Vagina (tissue), 2 donors: ENCODE results near the gene AVEN. TPM values are rescaled to one million over a fixed set of nuclear protein-coding genes. Genes with fewer than 3 reads are reported as not detected.

Source experiments
- DNase-seq, 2 donors: peaks; one replicate each; pipeline ENCODE4 v3.0.0-alpha.2; 2017; ENCODE audit errors: extremely low spot score in 2 of 2
- H3K27ac ChIP-seq: fragments of 200-600 bp; sonication (generic); one replicate; pipeline ENCODE4 v1.5.1; 2019
- H3K27me3 ChIP-seq: fragments of 200-600 bp; sonication (generic); one replicate; pipeline ENCODE4 v1.5.1; 2019
- H3K36me3 ChIP-seq, 2 donors: fragments of 200-600 bp; sonication (generic); one replicate each; pipeline ENCODE4 v1.5.1; 2017 to 2019
- H3K4me1 ChIP-seq: fragments of 200-600 bp; sonication (generic); one replicate; pipeline ENCODE4 v1.5.1; 2019
- H3K4me3 ChIP-seq, 2 donors: fragments of 200-600 bp; sonication (generic); 1 replicate in 1 of 2; 2 replicates in 1 of 2; pipeline ENCODE4 v1.5.1; 2016 to 2019
- H3K9me3 ChIP-seq: fragments of 200-600 bp; sonication (generic); one replicate; pipeline ENCODE4 v1.5.1; 2019
- POLR2A ChIP-seq, 2 donors: fragments of 450-650 bp; IDR thresholded peaks; one replicate each; pipeline ENCODE4 v1.6.1; 2017; ENCODE audit warnings: antibody characterized with exemption in 2 of 2, mild to moderate bottlenecking in 2 of 2, moderate library complexity in 2 of 2
- POLR2AphosphoS5 ChIP-seq, 2 donors: sonication (generic); formaldehyde crosslinking; IDR thresholded peaks; one replicate each; pipeline ENCODE4 v1.9.0; 2017; ENCODE audit warnings: antibody characterized with exemption in 2 of 2, mild to moderate bottlenecking in 2 of 2, low read depth in 1 of 2; ENCODE audit not compliant: insufficient read depth in 1 of 2
- intact Hi-C: fragments of 100-400 bp; cut with DNase I; formaldehyde crosslinking; loops from one replicate; pipeline ENCODE4 v1.15.1; 2023
- total RNA-seq: library from RNA; depleted of rRNA; stranded (reverse); fragments of >200 nt; gene quantifications from one replicate; pipeline ENCODE4 v1.2.3, GENCODE V29; 2016
- TF ChIP-seq, protein P1 (sequence below), 3 experiments: fragments of 450-650 bp in 2 of 3; fragments of 200-600 bp in 1 of 3; sonication (generic) in 1 of 3; IDR thresholded peaks; one replicate each; pipeline ENCODE4 v1.5.1; 2017 to 2019; ENCODE audit warnings: antibody characterized with exemption in 3 of 3, mild to moderate bottlenecking in 2 of 3, moderate library complexity in 2 of 3

AVEN gene
- total RNA-seq, 1 donor from 2014 or later: 7.4 TPM

GRCh38 chr15:34013746-34014145, 25.3 kb downstream of the AVEN start:
- Histone ChIP-seq H3K27ac (no peak overlapping the region), H3K27me3 (no peaks in the 10 kb centered on the region), H3K4me1 (no peaks in the 10 kb centered on the region), H3K36me3 (no peaks in the 10 kb centered on the region), H3K4me3 (no peak overlapping the region), H3K9me3 (no peaks in the 10 kb centered on the region)
- intact Hi-C loops: no loop called here
- DNase-seq: no peak
- TF ChIP-seq POLR2AphosphoS5 (IDR thresholded peaks at IDR 0.05; ENCODE audit: insufficient read depth in 1 of 2, low read depth in 1 of 2) (no peak), POLR2A (IDR thresholded peaks at IDR 0.05) (no peak)
- TF ChIP-seq, protein P1, sequence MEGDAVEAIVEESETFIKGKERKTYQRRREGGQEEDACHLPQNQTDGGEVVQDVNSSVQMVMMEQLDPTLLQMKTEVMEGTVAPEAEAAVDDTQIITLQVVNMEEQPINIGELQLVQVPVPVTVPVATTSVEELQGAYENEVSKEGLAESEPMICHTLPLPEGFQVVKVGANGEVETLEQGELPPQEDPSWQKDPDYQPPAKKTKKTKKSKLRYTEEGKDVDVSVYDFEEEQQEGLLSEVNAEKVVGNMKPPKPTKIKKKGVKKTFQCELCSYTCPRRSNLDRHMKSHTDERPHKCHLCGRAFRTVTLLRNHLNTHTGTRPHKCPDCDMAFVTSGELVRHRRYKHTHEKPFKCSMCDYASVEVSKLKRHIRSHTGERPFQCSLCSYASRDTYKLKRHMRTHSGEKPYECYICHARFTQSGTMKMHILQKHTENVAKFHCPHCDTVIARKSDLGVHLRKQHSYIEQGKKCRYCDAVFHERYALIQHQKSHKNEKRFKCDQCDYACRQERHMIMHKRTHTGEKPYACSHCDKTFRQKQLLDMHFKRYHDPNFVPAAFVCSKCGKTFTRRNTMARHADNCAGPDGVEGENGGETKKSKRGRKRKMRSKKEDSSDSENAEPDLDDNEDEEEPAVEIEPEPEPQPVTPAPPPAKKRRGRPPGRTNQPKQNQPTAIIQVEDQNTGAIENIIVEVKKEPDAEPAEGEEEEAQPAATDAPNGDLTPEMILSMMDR (IDR thresholded peaks at IDR 0.05): no peak

DNA sequence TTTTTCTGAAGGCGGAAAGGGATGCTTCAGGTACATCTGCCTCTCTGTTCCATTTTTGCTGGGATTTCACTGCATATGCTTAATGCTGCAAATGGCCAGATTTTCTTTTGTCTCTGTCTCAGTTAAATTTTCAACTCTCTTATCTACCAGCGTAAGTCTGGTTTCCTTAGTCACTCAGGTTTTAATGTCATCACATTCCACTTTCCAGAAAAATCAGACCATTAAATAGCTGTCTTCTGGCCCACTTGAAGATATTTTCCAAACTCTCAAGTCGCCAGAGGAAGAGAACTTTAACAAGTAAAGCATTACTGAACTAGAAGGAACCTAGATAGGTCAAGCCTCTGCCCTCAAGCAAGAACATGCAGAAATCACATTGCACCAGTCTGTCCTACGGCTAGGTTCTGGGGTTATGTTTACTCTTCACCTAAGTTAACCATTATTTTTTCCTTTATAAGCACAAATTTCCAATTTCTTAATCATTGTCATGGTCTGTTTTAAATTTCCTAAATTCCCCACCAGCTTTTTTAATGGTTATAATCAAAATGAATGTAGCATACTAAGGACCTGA, 26.5 kb downstream of the AVEN start:
- TF ChIP-seq POLR2AphosphoS5 (IDR thresholded peaks at IDR 0.05; ENCODE audit: insufficient read depth in 1 of 2, low read depth in 1 of 2) (no peak), POLR2A (IDR thresholded peaks at IDR 0.05) (no peak)
- TF ChIP-seq, protein P1 (IDR thresholded peaks at IDR 0.05): no peak
- intact Hi-C loops: no loop called here
- no peak for DNase-seq
- no peak overlapping the region for H3K27ac ChIP-seq
- no peak overlapping the region for H3K4me3 ChIP-seq
- H3K36me3 ChIP-seq: no peaks in the 10 kb centered on the region
- no peaks in the 10 kb centered on the region for H3K9me3 ChIP-seq
- H3K27me3 ChIP-seq: no peaks in the 10 kb centered on the region
- H3K4me1 ChIP-seq: no peaks in the 10 kb centered on the region

- Histone ChIP-seq H3K36me3 (no peaks in the 10 kb centered on the region), H3K4me1 (no peaks in the 10 kb centered on the region), H3K27me3 (no peaks in the 10 kb centered on the region), H3K4me3 (no peak overlapping the region), H3K9me3 (no peaks in the 10 kb centered on the region), H3K27ac (no peak overlapping the region)
- TF ChIP-seq POLR2A (IDR thresholded peaks at IDR 0.05): no peak
- no peak for TF ChIP-seq POLR2AphosphoS5 (IDR thresholded peaks at IDR 0.05; ENCODE audit: insufficient read depth in 1 of 2, low read depth in 1 of 2)
- TF ChIP-seq, protein P1 (IDR thresholded peaks at IDR 0.05): no peak
- no peak for DNase-seq
- intact Hi-C loops: no loop called here
Measured at GRCh38 chr15:34011481-34011880, 27.5 kb downstream of the AVEN start.

DNA sequence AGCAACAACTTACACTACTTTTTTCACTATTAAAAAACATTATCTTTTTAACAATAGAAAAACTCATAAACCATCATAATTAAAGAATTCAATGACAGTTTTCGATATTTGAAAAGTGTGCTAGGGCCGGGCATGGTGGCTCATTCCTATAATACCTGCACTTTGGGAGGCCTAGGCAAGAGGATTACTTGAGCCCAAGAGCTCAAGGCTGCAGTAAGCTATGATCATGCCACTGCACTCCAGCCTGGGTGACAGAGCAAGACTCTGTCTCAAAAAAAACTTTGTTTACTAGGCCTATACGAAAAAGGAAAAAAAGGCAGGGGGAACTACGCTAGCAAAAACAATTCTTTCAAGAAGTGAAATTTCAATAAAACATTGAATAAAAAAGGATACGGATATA, 28.1 kb downstream of the AVEN start:
- Histone ChIP-seq H3K4me3 (no peak overlapping the region), H3K27me3 (no peaks in the 10 kb centered on the region), H3K36me3 (no peaks in the 10 kb centered on the region), H3K9me3 (no peaks in the 10 kb centered on the region), H3K27ac (no peak overlapping the region), H3K4me1 (no peaks in the 10 kb centered on the region)
- no peak for TF ChIP-seq POLR2AphosphoS5 (IDR thresholded peaks at IDR 0.05; ENCODE audit: insufficient read depth in 1 of 2, low read depth in 1 of 2)
- TF ChIP-seq, protein P1 (IDR thresholded peaks at IDR 0.05): no peak
- no peak for TF ChIP-seq POLR2A (IDR thresholded peaks at IDR 0.05)
- intact Hi-C loops: no loop called here
- DNase-seq: no peak

- H3K4me1 ChIP-seq: no peaks in the 10 kb centered on the region
- intact Hi-C loops: no loop called here
- H3K9me3 ChIP-seq: no peaks in the 10 kb centered on the region
- H3K27ac ChIP-seq: no peak overlapping the region
- no peaks in the 10 kb centered on the region for H3K36me3 ChIP-seq
- TF ChIP-seq POLR2AphosphoS5 (IDR thresholded peaks at IDR 0.05; ENCODE audit: insufficient read depth in 1 of 2, low read depth in 1 of 2): no peak
- TF ChIP-seq, protein P1 (IDR thresholded peaks at IDR 0.05): no peak
- no peak for TF ChIP-seq POLR2A (IDR thresholded peaks at IDR 0.05)
- no peak for DNase-seq
- no peaks in the 10 kb centered on the region for H3K27me3 ChIP-seq
- no peak overlapping the region for H3K4me3 ChIP-seq
Measured at GRCh38 chr15:34009656-34010055, 29.3 kb downstream of the AVEN start.
